Measurements from ENCODE around the gene CDKN2B-AS1.

- TF ChIP-seq ZBTB43 (CRISPR knock-in tag; IDR thresholded peaks at IDR 0.05) = no peak
- TF ChIP-seq CTCF (IDR thresholded peaks at IDR 0.05) = no peak
- TF ChIP-seq GTF2I (CRISPR knock-in tag; conservative IDR thresholded peaks at IDR 0.05) = no peak
- TF ChIP-seq NR3C1 (CRISPR knock-in tag; conservative IDR thresholded peaks at IDR 0.05; ENCODE audit: low read depth) = no peak
- no peak for TF ChIP-seq ZNF232 (CRISPR knock-in tag; IDR thresholded peaks at IDR 0.05)
- TF ChIP-seq USF2 (CRISPR knock-in tag; IDR thresholded peaks at IDR 0.05) = no peak
- TF ChIP-seq JUN (CRISPR knock-in tag; IDR thresholded peaks at IDR 0.05) = no peak
- TF ChIP-seq MAX (CRISPR knock-in tag; IDR thresholded peaks at IDR 0.05) = no peak
These were observed 23.6 kb upstream of the CDKN2B-AS1 start for GRCh38 chr9:21970800-21971640.
